GM12878 (cell line): ENCODE results near the gene MRTFB. TPM values are rescaled to one million over a fixed set of nuclear protein-coding genes. Genes with fewer than 3 reads are reported as not detected.

ENCODE experiments used
- ATAC-seq: fragments of 200-7000 bp; cut with Tn5 transposase; 3 replicates; pipeline ENCODE4 v1.9.1; 2020; ENCODE audit warnings: mild to moderate bottlenecking, moderate library complexity
- BruUV-seq: library from RNA; stranded (reverse); fragments of 400-500 nt; replicated peaks from 2 replicates; lab custom pipeline; 2021; lab: Mats Ljungman, UMichigan
- CTCF ChIA-PET: fragments of 300-600 bp; sonication (Branson Sonifier 250); formaldehyde crosslinking; extraction: SDS; loops from one replicate; lab custom pipeline; 2021; ENCODE audit warnings: inconsistent platforms; lab: Yijun Ruan, JAX
- POLR2A ChIA-PET: fragments of 350-600 bp; formaldehyde crosslinking; extraction: SDS; loops from one replicate; lab custom pipeline; 2021; ENCODE audit warnings: inconsistent platforms; lab: Charles Lee
- RAD21 ChIA-PET: fragments of 300-600 bp; sonication (Branson Sonifier 250); formaldehyde crosslinking; loops from one replicate; lab custom pipeline; 2023; ENCODE audit warnings: antibody characterized with exemption; ENCODE audit not compliant: unreplicated experiment; lab: Charles Lee
- SMC1A ChIA-PET: fragments of 300-600 bp; sonication (Branson Sonifier 250); formaldehyde crosslinking; loops from one replicate; lab custom pipeline; 2023; ENCODE audit not compliant: unreplicated experiment, uncharacterized antibody; lab: Charles Lee
- DNase-seq: peaks from one replicate; pipeline ENCODE4 v3.0.0-alpha.2; 2011; ENCODE audit warnings: low read depth, low spot score
- FAIRE-seq: peaks from 3 replicates; lab custom pipeline; 2011; peaks lifted over from hg19 to GRCh38; lab: Jason Lieb, UNC
- H2AFZ ChIP-seq: 2 replicates; pipeline ENCODE4 v1.6.0; 2011; ENCODE audit warnings: low read depth, low read length, control low read depth; ENCODE audit not compliant: control insufficient read depth
- H3K27ac ChIP-seq: 2 replicates; pipeline ENCODE4 v1.5.1; 2011; ENCODE audit warnings: control low read depth; ENCODE audit not compliant: control insufficient read depth, insufficient read depth
- H3K27me3 ChIP-seq, 2 experiments: replicated peaks in 1 of 2; 2 replicates each; pipeline versions ENCODE4 v1.6.0 to v1.6.1; 2011; ENCODE audit warnings: low read length in 1 of 2; ENCODE audit not compliant: control insufficient read depth in 2 of 2, insufficient read depth in 2 of 2
- H3K36me3 ChIP-seq, 2 experiments: 2 replicates each; pipeline ENCODE4 v1.5.1; 2011; ENCODE audit warnings: low read length in 1 of 2; ENCODE audit not compliant: control insufficient read depth in 2 of 2, insufficient read depth in 2 of 2
- H3K4me1 ChIP-seq: 2 replicates; pipeline ENCODE4 v1.6.1; 2011; ENCODE audit warnings: mild to moderate bottlenecking, low read length, moderate library complexity, mixed read lengths; ENCODE audit not compliant: control insufficient read depth, insufficient read depth
- H3K4me2 ChIP-seq: 2 replicates; pipeline ENCODE4 v1.6.0; 2011; ENCODE audit warnings: control low read depth; ENCODE audit not compliant: control insufficient read depth, insufficient read depth
- H3K4me3 ChIP-seq: fragments of 200-600 bp; sonication (generic); 2 replicates; pipeline ENCODE4 v1.5.1; 2016
- H3K79me2 ChIP-seq: 2 replicates; pipeline ENCODE4 v1.6.0; 2011; ENCODE audit warnings: low read length; ENCODE audit not compliant: control insufficient read depth, insufficient read depth
- H3K9ac ChIP-seq: 2 replicates; pipeline ENCODE4 v1.8.0; 2011; ENCODE audit warnings: low read length, control low read depth, mixed read lengths; ENCODE audit not compliant: control insufficient read depth, insufficient read depth
- H3K9me3 ChIP-seq: replicated peaks from 3 replicates; pipeline ENCODE4 v1.5.1; 2011; ENCODE audit warnings: mild to moderate bottlenecking, low read length; ENCODE audit not compliant: control insufficient read depth, insufficient read depth
- H4K20me1 ChIP-seq: 2 replicates; pipeline ENCODE4 v1.6.0; 2011; ENCODE audit not compliant: control insufficient read depth, insufficient read depth
- BRCA1 ChIP-seq: IDR thresholded peaks from 2 replicates; pipeline ENCODE4 v1.6.1; 2011; ENCODE audit warnings: low read depth, low read length, improper control_type of control experiment
- DPF2 ChIP-seq: fragments of 450-650 bp; IDR thresholded peaks from 2 replicates; pipeline ENCODE4 v1.6.1; 2017; ENCODE audit warnings: mild to moderate bottlenecking
- E2F4 ChIP-seq: IDR thresholded peaks from 2 replicates; pipeline ENCODE4 v1.6.1; 2012; ENCODE audit warnings: low read depth, low read length, improper control_type of control experiment
- ELK1 ChIP-seq: IDR thresholded peaks from 2 replicates; pipeline ENCODE4 v1.6.1; 2012; ENCODE audit warnings: low read depth, low read length, improper control_type of control experiment
- ESRRA ChIP-seq: IDR thresholded peaks from 2 replicates; pipeline ENCODE4 v1.6.1; 2012; ENCODE audit warnings: mild to moderate bottlenecking, low read length, improper control_type of control experiment
- FOS ChIP-seq: IDR thresholded peaks from 3 replicates; pipeline ENCODE4 v1.6.1; 2011; ENCODE audit warnings: borderline replicate concordance; ENCODE audit not compliant: insufficient read length; ENCODE audit errors: extremely low read depth
- HDGF ChIP-seq: fragments of 450-650 bp; IDR thresholded peaks from 2 replicates; pipeline ENCODE4 v1.6.1; 2016; ENCODE audit warnings: antibody characterized with exemption
- IKZF1 ChIP-seq: fragments of 450-650 bp; conservative IDR thresholded peaks from 2 replicates; pipeline ENCODE4 v1.6.1; 2017; ENCODE audit warnings: antibody characterized with exemption, mild to moderate bottlenecking
- IRF4 ChIP-seq: IDR thresholded peaks from 2 replicates; pipeline ENCODE4 v1.6.1; 2011; ENCODE audit warnings: low read depth, low read length
- MAX ChIP-seq: IDR thresholded peaks from 2 replicates; pipeline ENCODE4 v1.6.1; 2012; ENCODE audit warnings: low read depth, low read length, improper control_type of control experiment
- RB1 ChIP-seq: fragments of 450-650 bp; formaldehyde crosslinking; IDR thresholded peaks from 2 replicates; pipeline ENCODE4 v1.6.1; 2017; ENCODE audit warnings: mild to moderate bottlenecking, borderline replicate concordance
- SMARCA5 ChIP-seq: fragments of 450-650 bp; IDR thresholded peaks from 2 replicates; pipeline ENCODE4 v1.6.1; 2017; ENCODE audit warnings: mild to moderate bottlenecking
- SPI1 ChIP-seq: IDR thresholded peaks from 2 replicates; pipeline ENCODE4 v1.6.1; 2011; ENCODE audit warnings: low read depth, mild to moderate bottlenecking, low read length, moderate library complexity, borderline replicate concordance; ENCODE audit not compliant: insufficient read depth
- TAF1 ChIP-seq: IDR thresholded peaks from 2 replicates; pipeline ENCODE4 v1.6.1; 2011; ENCODE audit warnings: mild to moderate bottlenecking, low read depth, low read length, borderline replicate concordance
- WGBS: methylation state at CpG from one replicate; pipeline ENCODE4 v1.1.6; 2016; ENCODE audit warnings: low lambda C conversion rate; ENCODE audit not compliant: insufficient replicate concordance, insufficient coverage; ENCODE audit errors: missing lambda C conversion rate; 5-methylcytosine and 5-hydroxymethylcytosine counted together
- in situ Hi-C: fragments of 300-500 bp; cut with MboI; formaldehyde crosslinking; loops from 9 replicates; pipeline ENCODE4 v1.14.3; 2018; ENCODE audit warnings: mixed read lengths
- intact Hi-C: fragments of 100-400 bp; cut with micrococcal nuclease; formaldehyde crosslinking; loops from one replicate; pipeline ENCODE4 v1.14.2; 2022; ENCODE audit not compliant: unreplicated experiment
- polyA plus RNA-seq, 11 experiments: library from polyadenylated mRNA; depleted of rRNA in 4 of 11; unstranded in 6 of 11; stranded (reverse) in 5 of 11; fragments of >200 nt; fragmentation: Nextera tagmentation in 4 of 11; fragmentation: Illumina TruSeq in 1 of 11; extraction: Ambion mirVana in 4 of 11; extraction: Trizol in 1 of 11; gene quantifications; 1 replicate in 1 of 11; 2 replicates in 10 of 11; pipeline versions ENCODE4 v1.2.1 to v1.2.3, GENCODE V29; 2011 to 2016; ENCODE audit warnings: inconsistent platforms in 2 of 11, missing spikeins in 2 of 11, low read depth in 1 of 11
- total RNA-seq, 4 experiments: library from RNA; depleted of rRNA in 3 of 4; stranded (reverse); fragments of >200 nt in 3 of 4; fragmentation: Illumina TruSeq in 1 of 4; extraction: Trizol in 1 of 4; gene quantifications; 2 replicates each; pipeline versions ENCODE4 v1.2.1 to v1.2.3, GENCODE V29; 2013 to 2021
- TF ChIP-seq, protein P1 (sequence below): IDR thresholded peaks from 2 replicates; pipeline ENCODE4 v1.6.1; 2011; ENCODE audit warnings: borderline replicate concordance, low read depth, mild to moderate bottlenecking, moderate library complexity, low read length; ENCODE audit not compliant: insufficient read depth, poor library complexity, severe bottlenecking
- TF ChIP-seq, protein P2 (sequence below): IDR thresholded peaks from 2 replicates; pipeline ENCODE4 v1.6.1; 2011; ENCODE audit warnings: low read depth, low read length, improper control_type of control experiment, borderline replicate concordance

Gene MRTFB
- total and polyA plus RNA-seq, 10 of the 15 experiments (the other 5 are each of a cell fraction or from before 2014, with no cell fraction given): 2.1 to 14.3 (median 8.0) TPM

DNA sequence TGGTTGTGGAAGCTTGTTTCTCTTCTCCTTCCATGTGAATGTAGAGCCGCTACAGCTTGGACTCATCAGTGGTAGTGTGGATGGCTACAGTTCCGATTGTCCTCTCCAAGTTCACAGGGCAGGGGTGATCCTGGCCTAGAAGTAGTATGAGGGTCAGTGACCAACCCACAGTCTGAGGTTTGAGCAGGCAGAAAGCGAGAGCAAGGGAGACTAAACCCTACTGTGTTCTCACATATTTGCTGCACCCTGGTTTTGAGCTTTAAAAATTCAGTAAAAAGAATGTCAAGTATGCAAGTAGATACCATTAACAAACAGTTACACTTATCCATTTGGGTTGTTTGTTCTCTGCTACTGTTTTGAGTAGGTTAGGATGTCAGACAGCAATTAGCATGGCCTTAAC is 148.9 kb downstream of the MRTFB start:
- in situ Hi-C loops (no loop called here), intact Hi-C loops (no loop called here)
- DNase-seq (no peak), ATAC-seq (no peak), FAIRE-seq (no peak)
- no peaks in the 10 kb centered on the region for H3K27me3 ChIP-seq
- no peak overlapping the region for H3K9ac ChIP-seq
- ChIA-PET POLR2A (interaction anchor here (1.0 kb wide), 1 partner anchor 19 kb away, joined by 3 read pairs; no protein-coding TSS in a partner anchor), SMC1A (interaction anchor here (1.0 to 1.3 kb wide), 3 partner anchors 9 to 296 kb away, joined by 3 to 4 read pairs (median 3); no protein-coding TSS in a partner anchor), RAD21 (interaction anchor here (1.3 kb wide), 1 partner anchor 296 kb away, joined by 3 read pairs; no protein-coding TSS in a partner anchor), CTCF (interaction anchor here (1.0 kb wide), 1 partner anchor 300 kb away, joined by 3 read pairs; the partner anchor contains the start of gene ERCC4)
- H3K4me3 ChIP-seq: no peak overlapping the region
- peaks cover 0 to 4% of the 10 kb centered on the region in 2 experiments; a peak in 2 of 4 replicates for H3K36me3 ChIP-seq
- H3K27ac ChIP-seq: no peak overlapping the region
- WGBS: 100% methylated on average over 3 of the region's 3 CpGs
- no peaks in the 10 kb centered on the region; the same call in 2 of the 3 replicates for H3K9me3 ChIP-seq
- no peaks in the 10 kb centered on the region for H3K4me1 ChIP-seq
- no peaks in the 10 kb centered on the region for H4K20me1 ChIP-seq
- no peaks in the 10 kb centered on the region for H3K79me2 ChIP-seq
- BruUV-seq: no TSS peak
- no peak overlapping the region for H2AFZ ChIP-seq
- H3K4me2 ChIP-seq: no peak overlapping the region
- TF ChIP-seq, protein P1, sequence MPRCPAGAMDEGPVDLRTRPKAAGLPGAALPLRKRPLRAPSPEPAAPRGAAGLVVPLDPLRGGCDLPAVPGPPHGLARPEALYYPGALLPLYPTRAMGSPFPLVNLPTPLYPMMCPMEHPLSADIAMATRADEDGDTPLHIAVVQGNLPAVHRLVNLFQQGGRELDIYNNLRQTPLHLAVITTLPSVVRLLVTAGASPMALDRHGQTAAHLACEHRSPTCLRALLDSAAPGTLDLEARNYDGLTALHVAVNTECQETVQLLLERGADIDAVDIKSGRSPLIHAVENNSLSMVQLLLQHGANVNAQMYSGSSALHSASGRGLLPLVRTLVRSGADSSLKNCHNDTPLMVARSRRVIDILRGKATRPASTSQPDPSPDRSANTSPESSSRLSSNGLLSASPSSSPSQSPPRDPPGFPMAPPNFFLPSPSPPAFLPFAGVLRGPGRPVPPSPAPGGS: no peak
- no peak for TF ChIP-seq MAX
- TF ChIP-seq IKZF1: no peak
- no peak for TF ChIP-seq IRF4
- no peak for TF ChIP-seq FOS
- no peak for TF ChIP-seq BRCA1
- TF ChIP-seq SMARCA5: no peak
- no peak for TF ChIP-seq SPI1
- no peak for TF ChIP-seq TAF1
- no peak for TF ChIP-seq ESRRA
- TF ChIP-seq, protein P2, sequence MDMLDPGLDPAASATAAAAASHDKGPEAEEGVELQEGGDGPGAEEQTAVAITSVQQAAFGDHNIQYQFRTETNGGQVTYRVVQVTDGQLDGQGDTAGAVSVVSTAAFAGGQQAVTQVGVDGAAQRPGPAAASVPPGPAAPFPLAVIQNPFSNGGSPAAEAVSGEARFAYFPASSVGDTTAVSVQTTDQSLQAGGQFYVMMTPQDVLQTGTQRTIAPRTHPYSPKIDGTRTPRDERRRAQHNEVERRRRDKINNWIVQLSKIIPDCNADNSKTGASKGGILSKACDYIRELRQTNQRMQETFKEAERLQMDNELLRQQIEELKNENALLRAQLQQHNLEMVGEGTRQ: no peak
- no peak for TF ChIP-seq DPF2
- TF ChIP-seq ELK1: no peak
- TF ChIP-seq RB1: no peak
- TF ChIP-seq E2F4: no peak
- TF ChIP-seq HDGF: no peak
